GM10266 (cell line): ENCODE measurements around the gene MTCL1.

Experiments
- DNase-seq: peaks from one replicate; pipeline ENCODE4 v3.0.0; 2012; ENCODE audit errors: extremely low spot score
- TF ChIP-seq, protein P1 (sequence below): IDR thresholded peaks from 2 replicates; pipeline ENCODE4 v1.5.1; 2012; ENCODE audit warnings: mild to moderate bottlenecking, low read depth; ENCODE audit not compliant: control insufficient read depth, insufficient read depth; ENCODE audit errors: missing control alignments

Gene MTCL1

DNA sequence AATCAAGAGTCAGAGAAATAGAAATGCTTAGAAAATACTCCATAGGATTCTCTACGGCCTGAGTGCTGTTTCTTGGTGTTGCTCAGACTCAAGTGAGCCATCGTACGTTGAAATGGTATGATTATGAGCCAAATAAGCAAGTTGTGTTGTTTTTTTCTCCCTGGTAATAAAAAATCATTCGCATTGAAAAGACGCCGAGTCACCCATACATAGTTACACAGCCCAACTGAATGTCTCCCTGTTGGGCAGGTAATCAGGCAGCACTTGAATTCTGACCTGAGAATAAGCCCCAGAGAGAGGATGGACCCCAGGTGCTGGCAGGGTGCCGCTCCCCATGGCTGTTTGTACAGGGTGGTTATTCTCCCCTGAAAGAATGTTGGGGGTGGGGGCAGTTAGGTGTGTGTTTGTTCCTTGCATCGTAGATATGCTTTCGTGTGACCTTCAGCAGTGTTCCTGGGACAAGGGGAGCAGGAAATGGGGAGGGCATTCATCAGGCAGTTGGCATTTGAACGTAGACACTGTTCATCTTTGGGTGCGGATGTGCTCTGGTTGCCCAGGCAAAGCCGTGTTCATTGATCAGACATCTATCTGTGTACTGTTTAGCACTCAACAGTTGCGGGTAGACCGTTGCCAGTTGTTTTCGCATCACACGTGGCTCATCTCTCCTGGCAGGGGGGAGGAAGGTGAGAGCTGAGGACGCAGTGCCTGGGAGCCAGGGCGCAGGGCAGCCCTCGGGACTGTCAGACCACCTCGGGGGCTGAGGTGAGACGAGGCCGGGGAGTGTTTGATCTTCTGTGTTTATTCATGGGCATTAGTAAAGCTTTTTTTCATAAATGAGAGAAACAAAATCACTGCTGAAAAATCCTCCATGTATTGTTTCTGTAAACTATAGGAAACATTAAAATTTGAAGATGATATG, 27.3 kb downstream of the MTCL1 start:
- TF ChIP-seq, protein P1, sequence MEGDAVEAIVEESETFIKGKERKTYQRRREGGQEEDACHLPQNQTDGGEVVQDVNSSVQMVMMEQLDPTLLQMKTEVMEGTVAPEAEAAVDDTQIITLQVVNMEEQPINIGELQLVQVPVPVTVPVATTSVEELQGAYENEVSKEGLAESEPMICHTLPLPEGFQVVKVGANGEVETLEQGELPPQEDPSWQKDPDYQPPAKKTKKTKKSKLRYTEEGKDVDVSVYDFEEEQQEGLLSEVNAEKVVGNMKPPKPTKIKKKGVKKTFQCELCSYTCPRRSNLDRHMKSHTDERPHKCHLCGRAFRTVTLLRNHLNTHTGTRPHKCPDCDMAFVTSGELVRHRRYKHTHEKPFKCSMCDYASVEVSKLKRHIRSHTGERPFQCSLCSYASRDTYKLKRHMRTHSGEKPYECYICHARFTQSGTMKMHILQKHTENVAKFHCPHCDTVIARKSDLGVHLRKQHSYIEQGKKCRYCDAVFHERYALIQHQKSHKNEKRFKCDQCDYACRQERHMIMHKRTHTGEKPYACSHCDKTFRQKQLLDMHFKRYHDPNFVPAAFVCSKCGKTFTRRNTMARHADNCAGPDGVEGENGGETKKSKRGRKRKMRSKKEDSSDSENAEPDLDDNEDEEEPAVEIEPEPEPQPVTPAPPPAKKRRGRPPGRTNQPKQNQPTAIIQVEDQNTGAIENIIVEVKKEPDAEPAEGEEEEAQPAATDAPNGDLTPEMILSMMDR, result no peak

DNA sequence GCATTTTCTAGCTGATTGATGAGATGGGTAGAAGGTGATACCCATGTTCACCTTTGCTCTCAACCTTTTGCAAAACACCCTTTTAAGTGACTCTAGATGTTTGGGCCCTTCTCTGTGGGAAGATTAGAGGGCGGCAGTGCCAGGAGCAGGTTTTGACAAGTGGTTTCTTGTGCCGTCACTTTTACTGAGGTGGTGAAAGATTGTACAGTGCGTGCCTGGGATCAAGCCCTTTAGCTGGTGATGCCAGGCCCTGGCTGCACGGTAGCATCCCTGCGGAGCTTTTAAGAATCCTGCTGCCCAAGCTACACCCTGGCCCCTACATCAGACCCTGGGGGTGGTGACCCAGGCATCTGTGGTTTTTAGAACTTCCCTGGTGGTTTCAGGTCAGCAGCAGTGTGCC, 29.1 kb downstream of the MTCL1 start:
- TF ChIP-seq, protein P1, result no peak
- no peak for DNase-seq

More for the DNA sequence above, 27.3 kb downstream of the MTCL1 start:
- no peak for DNase-seq

DNA sequence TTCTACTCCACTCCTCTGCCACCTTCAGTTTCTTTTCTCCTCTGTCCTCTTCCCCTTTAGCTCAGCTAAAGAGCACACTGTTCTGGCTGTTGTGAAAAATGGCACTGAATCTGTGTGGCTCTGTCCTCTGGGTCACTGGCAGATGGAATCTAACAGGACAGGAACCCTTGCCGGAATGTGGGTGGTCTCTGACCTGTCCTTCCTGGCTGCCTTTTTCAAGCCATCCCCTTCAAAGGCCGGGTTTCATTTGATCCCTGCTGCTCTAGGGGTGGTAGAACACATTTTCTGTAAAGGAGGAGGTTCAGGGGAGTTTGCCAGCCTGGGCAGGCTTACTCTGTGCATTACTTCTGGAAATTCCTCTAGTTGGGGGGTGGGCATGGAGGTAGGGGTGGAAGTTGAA, 29.9 kb downstream of the MTCL1 start:
- DNase-seq, result no peak
- TF ChIP-seq, protein P1, result no peak

DNA sequence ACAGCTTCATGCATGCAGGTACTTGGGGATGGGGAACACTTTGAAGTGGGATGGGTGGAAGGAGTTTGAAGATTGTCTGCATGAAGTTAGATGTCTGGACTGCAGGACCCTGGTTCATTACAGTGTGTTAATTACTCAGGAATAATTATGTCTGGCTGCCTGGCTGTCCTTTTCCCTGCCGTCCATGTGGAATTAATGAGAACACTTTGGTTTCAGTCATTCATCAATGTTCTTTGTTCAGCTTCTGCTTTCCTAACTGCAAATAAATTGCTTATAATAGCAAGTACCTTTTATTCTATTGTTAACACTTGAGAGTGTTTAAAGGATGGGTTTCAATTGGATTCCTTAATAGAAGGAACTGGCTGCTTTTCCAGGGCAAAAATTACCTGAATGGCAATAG, 35.8 kb downstream of the MTCL1 start:
- no peak for DNase-seq
- TF ChIP-seq, protein P1, result no peak

DNA sequence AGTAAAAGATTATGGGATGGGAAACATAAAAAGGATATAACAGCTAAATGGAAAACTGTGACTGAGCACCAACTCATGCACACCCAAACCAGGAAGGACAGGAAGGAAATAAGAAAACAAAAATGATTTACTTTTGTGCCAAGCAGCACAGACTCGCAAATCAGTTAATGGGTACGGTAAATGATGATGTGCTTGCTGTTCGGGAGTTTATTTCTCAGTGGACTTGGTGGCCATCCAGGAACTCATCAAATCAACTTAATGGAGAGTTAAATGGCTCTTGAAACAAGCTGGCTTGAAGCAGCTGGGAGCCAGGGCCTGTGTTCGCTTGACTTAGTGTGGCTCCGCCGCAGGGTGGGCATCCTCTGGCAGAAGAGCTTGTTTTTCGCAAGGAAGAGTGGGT, 36.2 kb downstream of the MTCL1 start:
- TF ChIP-seq, protein P1, result no peak

DNA sequence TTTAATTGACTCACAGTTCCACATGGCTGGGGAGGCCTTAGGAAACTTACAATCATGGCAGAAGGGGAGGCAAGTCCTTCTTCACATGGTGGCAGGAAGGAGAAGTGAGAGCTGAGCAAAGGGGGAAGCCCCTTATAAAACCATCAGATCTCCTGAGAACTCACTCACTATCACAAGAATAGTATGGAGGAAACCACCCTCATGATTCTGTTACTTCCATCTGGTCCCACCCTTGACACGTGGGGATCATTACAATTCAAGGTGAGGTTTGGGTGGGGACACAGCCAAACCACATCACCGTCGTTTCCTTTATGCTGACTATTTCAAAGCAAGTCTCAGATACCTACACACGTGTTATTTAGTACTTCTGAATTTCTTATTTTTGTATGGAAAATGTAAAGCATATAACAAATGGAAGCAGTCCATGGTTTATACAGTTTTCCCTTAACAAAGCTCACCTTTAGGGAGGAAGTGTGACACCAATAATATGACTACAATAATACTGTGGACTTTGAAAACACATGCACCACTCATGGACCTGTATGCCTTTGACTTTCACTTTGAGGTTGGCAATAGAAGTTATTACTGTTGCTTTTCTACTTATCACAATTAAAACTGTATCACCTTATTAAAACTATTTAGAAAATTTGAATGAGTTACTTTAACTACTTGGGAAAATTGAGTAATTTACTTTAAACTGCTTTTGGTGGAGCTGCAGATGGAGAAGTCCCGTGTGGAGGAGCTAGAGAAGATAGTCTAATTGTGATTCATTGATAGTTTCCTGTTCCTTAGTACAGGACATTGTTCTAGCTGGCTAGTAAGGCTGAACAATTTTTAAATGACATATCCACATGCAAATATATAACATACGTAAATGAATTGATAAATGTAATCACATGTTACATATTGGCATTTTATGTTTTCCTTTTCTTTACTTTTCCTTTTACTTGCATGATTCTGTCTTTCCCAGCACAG, 37.3 kb downstream of the MTCL1 start:
- DNase-seq, result no peak

More for the DNA sequence above, 36.2 kb downstream of the MTCL1 start:
- no peak for DNase-seq

More for the DNA sequence above, 37.3 kb downstream of the MTCL1 start:
- TF ChIP-seq, protein P1, result no peak
